ENCODE data around the gene OPN4. TPM values are rescaled to one million over a fixed set of nuclear protein-coding genes. Genes with fewer than 3 reads are reported as not detected.

Gene OPN4
- polyA plus RNA-seq, 1 of the 3 experiments (the other 2 are of a cell fraction), result 0.03 TPM

GRCh38 chr10:86667421-86668181, 13.3 kb downstream of the OPN4 start:
- H3K4me2 ChIP-seq, result peak overlapping the region; percentile 63; the same call in 1 of the 2 replicates
- H3K4me1 ChIP-seq (ENCODE audit: control insufficient read depth in 1 of 2, insufficient read depth in 2 of 2, low read depth in 1 of 2, low read length in 1 of 2), result peaks cover 13 to 48% of the 10 kb centered on the region in 2 experiments; a peak in 3 of 4 replicates
- H2AFZ ChIP-seq (ENCODE audit: low read depth), result no peak overlapping the region
- CTCF ChIA-PET, result interaction anchor here (0.6 to 2.3 kb wide), 5 partner anchors 18 to 293 kb away, joined by 3 to 5 read pairs (median 4); no protein-coding TSS in a partner anchor
- H3K36me3 ChIP-seq (replicated peaks in 1 of 2; ENCODE audit: control insufficient read depth in 1 of 2, insufficient read depth in 2 of 2, low read length in 1 of 2), result no peaks in the 10 kb centered on the region
- 85% methylated on average over 9 of the region's 10 CpGs for WGBS (ENCODE audit: low lambda C conversion rate)
- TF ChIP-seq RFX5 (IDR thresholded peaks at IDR 0.05; ENCODE audit: low read length) (no peak), REST (IDR thresholded peaks at IDR 0.05; ENCODE audit: low read depth, low read length) (no peak), FOXJ3 (CRISPR knock-in tag; IDR thresholded peaks at IDR 0.05) (no peak), MEF2A (IDR thresholded peaks at IDR 0.05; ENCODE audit: borderline replicate concordance, low read depth) (no peak), MAX (IDR thresholded peaks at IDR 0.05; ENCODE audit: low read depth) (no peak), NFIC (IDR thresholded peaks at IDR 0.05; ENCODE audit: borderline replicate concordance) (no peak), EP300 (IDR thresholded peaks at IDR 0.05; ENCODE audit: borderline replicate concordance in 1 of 2, low read depth in 1 of 2, low read length in 1 of 2) (no peak)
- H3K27me3 ChIP-seq (ENCODE audit: insufficient read depth), result no peaks in the 10 kb centered on the region
- H3K27ac ChIP-seq (ENCODE audit: low read depth in 2 of 2, low read length in 1 of 2), result no peak overlapping the region
- no peak for DNase-seq
- H3K9ac ChIP-seq, result no peak overlapping the region
- POLR2A ChIA-PET, result no interaction called here
- no peaks in the 10 kb centered on the region for H3F3A ChIP-seq (replicated peaks; ENCODE audit: insufficient read depth)
- no peaks in the 10 kb centered on the region for H3K9me3 ChIP-seq
- H4K20me1 ChIP-seq (ENCODE audit: insufficient read depth), result no peaks in the 10 kb centered on the region
- H3K9me2 ChIP-seq, result no peaks in the 10 kb centered on the region
- H3K79me2 ChIP-seq (ENCODE audit: insufficient read depth), result no peaks in the 10 kb centered on the region
- no peak overlapping the region for H3K4me3 ChIP-seq (ENCODE audit: low read depth in 2 of 2, low read length in 1 of 2)

- Histone ChIP-seq H3K4me3 (ENCODE audit: low read depth in 2 of 2, low read length in 1 of 2) (no peak within 1 kb of the TSS), H3K27ac (ENCODE audit: low read depth in 2 of 2, low read length in 1 of 2) (no peak within 1 kb of the TSS), H3K79me2 (ENCODE audit: insufficient read depth) (no peaks in the 10 kb centered on the region), H3K9me2 (no peaks in the 10 kb centered on the region), H3K36me3 (replicated peaks in 1 of 2; ENCODE audit: control insufficient read depth in 1 of 2, insufficient read depth in 2 of 2, low read length in 1 of 2) (no peaks in the 10 kb centered on the region), H3K9me3 (no peaks in the 10 kb centered on the region), H2AFZ (ENCODE audit: low read depth) (peak within 1 kb of the TSS; percentile 63; the same call in 1 of the 2 replicates), H3F3A (replicated peaks; ENCODE audit: insufficient read depth) (no peaks in the 10 kb centered on the region), H4K20me1 (ENCODE audit: insufficient read depth) (no peaks in the 10 kb centered on the region), H3K27me3 (ENCODE audit: insufficient read depth) (no peaks in the 10 kb centered on the region), H3K9ac (no peak within 1 kb of the TSS; the same call in 1 of the 2 replicates), H3K4me2 (peak within 1 kb of the TSS; percentile 63; the same call in 1 of the 2 replicates), H3K4me1 (ENCODE audit: control insufficient read depth in 1 of 2, insufficient read depth in 2 of 2, low read depth in 1 of 2, low read length in 1 of 2) (peaks cover 13 to 57% of the 10 kb centered on the region in 2 experiments; a peak in 3 of 4 replicates)
- WGBS (ENCODE audit: low lambda C conversion rate), result 57% methylated on average over 20 of the region's 23 CpGs
- CTCF ChIA-PET, result interaction anchor here (0.7 to 2.3 kb wide), 3 partner anchors 11 to 26 kb away, joined by 3 to 5 read pairs (median 4); no protein-coding TSS in a partner anchor
- peak; percentile 65 for DNase-seq
- POLR2A ChIA-PET, result no interaction called here
- TF ChIP-seq FOSL2 (IDR thresholded peaks at IDR 0.05; ENCODE audit: borderline replicate concordance, low read depth), result peak; percentile 55; the same call in 1 of the 2 replicates
- peak in 1 of 2 experiments; percentile 4; a peak in 1 of 4 replicates for TF ChIP-seq EP300 (IDR thresholded peaks at IDR 0.05; ENCODE audit: borderline replicate concordance in 1 of 2, low read depth in 1 of 2, low read length in 1 of 2)
- no peak for TF ChIP-seq RXRA (IDR thresholded peaks at IDR 0.05; ENCODE audit: borderline replicate concordance, low read depth)
These were observed 14.2 kb downstream of the OPN4 start, which contains the start of gene LDB3 for GRCh38 chr10:86668297-86669165. LDB3 (plus strand) TSS chr10:86668511; CDS start chr10:86668692, 181 bp downstream.
